ENCODE data around the gene COL15A1.
A peak's percentile ranks its signal among the peaks of the same experiment; 100 is the strongest.

COL15A1 gene

DNA sequence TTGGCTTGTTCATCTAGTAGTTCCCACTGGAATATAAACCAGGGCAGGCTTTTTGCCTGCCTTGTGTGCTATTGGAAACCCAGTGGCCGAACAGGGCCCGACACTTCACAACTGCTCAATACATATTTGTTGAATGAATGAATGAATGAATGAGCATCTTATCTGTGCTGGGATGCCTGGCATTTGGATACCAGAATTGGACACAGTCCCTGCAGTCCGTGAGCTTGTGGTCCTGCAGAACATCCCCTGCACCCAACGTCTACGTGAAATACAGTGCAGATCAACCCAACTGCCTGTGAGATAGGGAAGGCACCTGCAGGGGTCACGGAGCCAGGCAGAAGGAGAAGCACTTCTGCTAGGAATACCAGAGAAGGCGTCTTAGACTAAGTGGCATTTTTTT is 30.0 kb upstream of the COL15A1 start:
- DNase-seq = no peak

DNA sequence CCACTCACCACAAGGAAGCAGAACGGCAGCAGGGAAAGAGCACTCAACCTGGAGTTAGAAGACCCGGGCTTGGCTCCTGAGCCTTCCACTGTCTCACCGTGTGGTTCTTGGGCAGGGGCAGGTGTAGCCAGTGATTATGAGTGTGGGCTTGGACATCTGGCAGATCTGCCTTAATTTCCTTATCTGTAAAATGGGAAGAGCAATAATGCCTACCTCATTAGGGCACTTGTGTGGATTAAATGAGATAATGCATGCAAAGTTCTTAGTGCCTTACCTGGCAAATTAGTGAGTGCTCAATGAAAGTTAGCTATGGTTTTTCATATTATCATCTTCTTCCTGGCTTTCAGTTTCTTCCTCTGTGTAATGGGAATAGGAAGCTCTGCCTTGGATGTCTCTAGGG is 28.1 kb upstream of the COL15A1 start:
- no peak for DNase-seq

DNA sequence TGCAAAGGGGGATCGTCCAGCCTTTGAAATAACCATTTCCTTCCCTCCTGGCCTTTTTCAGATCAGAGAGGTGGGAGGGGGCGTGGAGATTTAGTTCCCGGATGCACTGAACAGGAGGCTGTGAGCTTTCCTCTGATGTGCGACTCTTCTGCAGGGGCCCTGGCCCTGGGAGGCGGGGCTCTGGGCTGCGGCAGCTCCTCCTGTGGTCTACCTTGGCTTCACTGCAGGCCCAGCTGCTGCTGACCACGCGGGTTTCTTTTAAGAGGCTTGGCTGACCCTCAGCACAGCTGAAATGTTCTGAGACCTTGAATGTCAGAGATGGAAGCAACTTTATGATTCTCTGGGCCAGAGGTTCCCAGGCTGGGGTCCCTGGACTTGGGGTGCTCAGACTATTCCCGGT is 27.0 kb upstream of the COL15A1 start:
- DNase-seq = peak; percentile 62

DNA sequence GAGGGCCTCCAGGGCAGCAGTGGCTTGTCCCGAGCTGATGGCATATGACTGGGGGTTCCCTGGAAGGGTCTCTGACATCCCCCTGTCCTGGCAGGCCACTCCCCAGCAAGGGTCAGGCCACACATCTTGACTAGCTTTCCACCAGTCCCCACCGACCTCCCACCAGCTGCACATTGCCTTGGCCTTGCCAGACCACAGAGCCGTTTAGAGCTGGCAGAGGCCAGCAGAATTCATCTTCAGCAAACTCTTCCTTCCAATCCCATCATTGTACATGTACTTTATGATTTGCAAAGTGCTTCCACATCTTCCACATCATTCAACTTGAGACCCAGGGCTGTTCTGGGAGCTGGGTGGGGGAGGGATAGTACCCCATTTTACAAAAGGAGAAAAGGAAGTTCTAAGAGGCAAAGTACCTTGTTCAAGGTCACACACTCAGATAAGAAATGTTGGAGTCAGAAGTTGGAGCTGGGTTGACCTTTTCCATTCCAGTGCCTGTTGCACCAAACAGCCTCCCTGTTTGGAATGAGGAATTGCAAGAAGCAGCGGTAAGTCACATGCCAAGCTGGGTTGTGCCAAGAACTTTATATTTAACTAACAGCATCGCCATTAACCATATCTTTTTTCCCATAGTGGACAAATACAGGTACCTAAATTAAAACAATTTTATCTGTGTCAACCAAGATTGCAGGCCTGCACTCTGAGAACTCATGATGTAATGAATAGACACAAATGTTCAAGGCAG is 25.8 kb upstream of the COL15A1 start:
- DNase-seq = no peak

DNA sequence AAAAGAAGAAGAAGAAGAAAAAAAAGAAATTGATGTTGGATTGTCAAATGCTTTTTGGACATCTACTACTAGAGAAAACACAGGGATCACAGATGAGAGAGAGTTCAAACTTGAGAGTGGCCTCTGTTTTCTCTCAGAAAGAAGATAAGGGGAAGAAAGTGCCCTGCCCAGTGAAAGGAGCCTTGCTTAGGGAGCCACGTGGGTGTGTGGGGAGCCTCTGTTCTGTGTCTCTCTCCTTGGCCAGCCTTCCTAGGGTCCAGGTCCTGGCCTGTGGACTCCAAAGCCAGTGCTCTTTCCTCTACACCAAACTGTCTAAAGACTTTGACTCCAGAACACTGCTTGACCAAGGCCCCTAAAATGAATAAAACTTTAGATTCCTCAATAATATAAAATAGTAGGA is 22.0 kb upstream of the COL15A1 start:
- no peak for DNase-seq

DNA sequence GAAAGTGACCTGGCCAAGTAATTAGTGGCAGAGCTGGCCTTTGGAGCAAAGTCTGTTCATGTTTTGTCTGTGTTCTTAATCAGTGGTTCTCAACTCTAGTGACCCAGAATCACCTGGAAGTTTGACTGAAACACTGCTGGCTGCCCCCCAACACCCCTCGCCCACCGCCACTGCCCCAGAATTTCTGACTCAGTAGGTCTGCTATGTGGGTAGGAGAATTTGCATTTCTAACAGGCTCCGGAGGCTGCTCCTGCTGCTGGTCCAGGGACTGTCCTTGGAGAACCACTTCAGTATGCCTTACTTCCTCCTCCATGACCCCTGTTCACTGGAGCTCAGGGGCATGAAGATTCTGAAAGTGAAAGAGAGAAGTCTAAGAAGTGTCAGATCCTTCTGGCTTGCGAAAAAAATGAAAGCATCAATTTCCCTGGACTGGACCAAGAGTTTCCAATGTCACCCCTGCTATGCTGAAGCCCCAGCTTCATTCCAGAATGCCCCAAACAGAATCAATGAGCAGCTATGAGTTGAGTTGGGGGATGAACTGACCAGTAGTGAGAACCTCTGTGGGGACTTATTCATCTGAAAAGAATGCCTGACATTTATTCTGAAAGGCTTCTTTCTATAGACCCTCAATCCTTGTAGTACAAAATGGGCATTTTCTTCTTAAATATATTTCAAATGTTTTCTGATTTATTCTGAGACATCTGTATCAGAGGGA is 20.8 kb upstream of the COL15A1 start:
- no peak for DNase-seq

DNA sequence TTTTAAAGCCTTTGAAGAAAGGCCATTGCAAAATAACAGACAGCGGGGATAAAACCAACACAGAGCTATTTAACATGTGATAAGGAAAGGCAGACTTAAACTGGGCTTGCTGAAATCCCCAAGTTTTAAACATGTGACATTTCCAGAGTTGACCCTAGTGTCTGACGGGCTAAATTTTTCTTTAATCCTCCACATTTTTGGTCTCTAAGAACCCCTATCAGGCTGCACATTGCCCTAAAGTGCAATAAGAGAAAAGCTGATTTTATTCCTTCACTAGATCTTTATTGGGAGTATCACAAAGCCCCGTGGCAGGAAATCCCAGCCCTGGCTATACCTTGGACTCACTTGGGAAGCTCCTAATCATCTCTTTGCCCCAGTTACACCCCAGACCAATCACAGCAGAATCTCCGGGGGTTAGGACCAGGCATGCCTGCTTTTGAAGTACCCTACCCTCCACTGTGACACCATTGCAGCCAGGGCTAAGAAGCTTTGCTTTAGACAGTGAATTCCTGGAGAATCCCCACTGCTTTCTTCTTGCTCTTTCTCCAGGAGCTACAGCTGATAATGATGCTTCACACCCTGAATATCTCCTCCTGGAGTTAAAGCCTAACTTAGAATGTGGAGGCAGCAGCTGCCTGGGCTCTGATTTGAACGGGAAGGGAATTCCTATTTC is 20.1 kb upstream of the COL15A1 start:
- DNase-seq = no peak

DNA sequence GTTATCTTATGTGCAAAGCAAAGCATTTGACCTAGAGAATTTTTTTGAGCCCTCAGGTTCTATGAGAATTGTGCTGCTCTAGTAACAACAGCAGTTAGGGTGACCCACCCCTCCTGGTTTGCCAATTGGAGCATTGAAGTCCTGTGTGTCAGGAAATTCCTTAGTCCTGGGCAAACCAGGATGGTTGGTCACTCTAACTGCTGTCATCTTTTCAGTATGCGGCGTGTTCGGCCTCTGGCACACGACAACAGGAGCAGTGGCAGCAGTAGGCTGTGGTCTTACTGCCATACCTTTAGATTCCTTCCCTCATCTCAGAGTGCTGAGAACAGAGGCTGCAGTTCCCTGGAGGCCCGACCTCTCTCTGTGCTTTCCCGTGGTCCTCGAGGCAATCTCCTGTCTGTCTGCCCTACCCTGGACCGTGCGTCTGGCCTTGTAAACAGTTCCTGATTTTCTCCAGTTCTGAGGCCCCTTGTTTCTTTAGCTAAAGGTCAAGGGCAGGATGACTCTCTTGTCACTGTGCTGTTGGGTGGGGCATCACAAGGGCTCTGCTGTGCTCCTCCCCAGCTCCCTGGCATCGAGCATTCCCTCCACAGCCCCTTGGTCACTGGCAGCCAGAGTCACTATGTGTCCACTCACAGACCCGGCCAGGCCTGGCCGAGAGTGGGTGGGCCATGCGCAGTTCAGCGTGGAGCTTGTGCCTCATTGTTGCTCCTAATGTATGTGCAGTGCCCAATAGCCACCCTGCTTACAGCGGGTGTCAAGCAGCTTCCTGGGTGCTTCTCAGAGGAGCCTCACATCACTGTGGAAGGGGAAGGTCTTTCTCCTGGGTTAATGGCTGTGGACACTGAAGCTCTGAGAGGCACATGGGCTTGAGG is 18.5 kb upstream of the COL15A1 start:
- DNase-seq = no peak

DNA sequence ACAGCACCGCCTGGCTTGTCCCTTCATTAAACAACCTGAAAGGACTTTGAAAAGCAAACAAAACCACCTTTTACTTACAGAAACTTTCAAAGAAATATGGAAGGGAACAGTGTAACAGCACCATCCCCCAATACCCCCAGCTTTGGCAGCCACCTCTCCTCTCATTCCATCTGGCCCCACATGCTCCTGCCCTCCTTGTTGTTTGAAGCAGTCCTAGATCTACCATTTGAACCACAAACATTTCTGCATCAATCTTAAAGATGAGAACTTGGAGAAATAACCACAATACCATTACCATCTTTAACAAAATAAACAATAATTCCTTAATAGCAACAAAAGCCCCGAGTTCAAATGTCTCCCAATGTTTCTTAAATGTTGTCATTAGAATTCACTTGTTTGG is 17.8 kb upstream of the COL15A1 start:
- DNase-seq = no peak

DNA sequence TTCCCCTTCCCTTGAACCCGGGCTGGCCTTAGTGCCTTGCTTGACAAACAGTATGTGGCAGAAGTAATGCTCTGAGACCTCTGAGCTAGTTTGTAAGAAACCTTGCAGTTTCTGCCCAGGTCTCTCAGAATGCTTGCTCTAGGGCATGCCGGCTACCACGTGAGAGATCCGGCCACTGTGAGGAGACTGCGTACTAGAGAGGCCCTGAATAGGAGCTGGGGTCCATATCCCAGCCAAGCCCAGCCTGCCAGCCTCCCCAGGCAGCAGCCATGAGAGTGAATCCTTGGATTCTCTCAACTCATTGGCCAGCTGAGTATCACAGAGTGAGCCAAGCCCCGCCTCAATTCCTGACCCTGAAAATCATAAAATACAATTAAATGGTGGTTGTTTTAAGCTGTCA is 16.0 kb upstream of the COL15A1 start:
- no peak for DNase-seq

DNA sequence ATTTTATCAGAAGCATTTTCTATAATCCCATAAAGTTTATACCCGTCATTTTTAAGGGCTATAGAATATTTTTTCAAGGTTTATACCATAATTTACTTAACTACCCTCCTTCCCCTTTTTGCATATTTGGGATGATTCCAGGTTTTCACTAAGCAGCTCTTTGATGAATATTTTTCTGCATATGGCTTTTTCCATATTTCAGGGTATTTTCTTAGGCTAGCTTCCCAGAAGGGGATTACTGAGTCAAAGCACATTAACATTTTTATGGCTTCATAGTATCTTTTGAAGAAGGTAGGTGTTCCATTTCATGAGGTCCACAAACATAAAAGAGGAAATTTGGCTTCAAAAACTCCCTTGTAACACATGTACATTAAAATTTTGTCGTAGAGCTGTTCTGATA is 14.6 kb upstream of the COL15A1 start:
- DNase-seq = no peak

DNA sequence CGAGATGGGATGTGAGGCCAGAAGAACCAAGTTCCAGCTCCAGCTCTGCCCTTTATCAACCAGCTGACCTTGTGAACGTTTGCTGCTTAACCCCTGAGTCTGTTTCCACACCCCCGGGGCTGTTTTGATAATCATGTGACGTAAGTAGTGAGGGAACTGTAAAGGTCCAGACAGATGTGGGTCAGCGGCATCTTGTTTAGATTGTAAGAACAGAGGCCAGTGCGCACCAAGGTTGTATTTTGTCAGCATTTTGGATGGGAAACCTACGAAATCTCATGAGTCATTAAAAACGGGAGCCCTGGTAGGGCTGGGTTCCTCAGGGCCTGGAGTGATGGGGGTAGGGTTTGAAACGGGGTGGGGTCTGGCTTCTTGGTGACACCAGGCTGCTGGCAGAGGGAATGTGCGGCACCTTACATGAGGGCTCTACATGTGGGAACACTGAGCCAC is 13.8 kb upstream of the COL15A1 start:
- no peak for DNase-seq

DNA sequence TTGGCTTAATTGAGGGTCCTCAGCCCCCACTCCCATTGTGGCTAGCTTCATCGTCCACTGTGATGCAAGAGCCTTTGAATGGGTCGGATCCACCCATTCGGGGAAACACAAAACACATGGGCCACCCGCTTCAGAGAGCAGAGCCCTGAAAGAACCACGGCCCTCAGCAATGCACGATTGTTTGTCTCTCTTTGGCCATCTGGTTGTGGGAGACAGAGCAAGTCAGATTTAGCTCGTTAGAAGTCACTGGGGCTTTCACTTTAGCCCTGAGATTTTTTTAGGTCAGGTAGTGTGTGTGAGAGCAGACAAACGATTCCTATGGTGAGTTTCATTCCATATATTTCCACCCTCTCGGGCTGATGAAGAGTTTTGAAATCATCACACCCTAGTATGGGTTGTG is 12.9 kb upstream of the COL15A1 start:
- DNase-seq = no peak

DNA sequence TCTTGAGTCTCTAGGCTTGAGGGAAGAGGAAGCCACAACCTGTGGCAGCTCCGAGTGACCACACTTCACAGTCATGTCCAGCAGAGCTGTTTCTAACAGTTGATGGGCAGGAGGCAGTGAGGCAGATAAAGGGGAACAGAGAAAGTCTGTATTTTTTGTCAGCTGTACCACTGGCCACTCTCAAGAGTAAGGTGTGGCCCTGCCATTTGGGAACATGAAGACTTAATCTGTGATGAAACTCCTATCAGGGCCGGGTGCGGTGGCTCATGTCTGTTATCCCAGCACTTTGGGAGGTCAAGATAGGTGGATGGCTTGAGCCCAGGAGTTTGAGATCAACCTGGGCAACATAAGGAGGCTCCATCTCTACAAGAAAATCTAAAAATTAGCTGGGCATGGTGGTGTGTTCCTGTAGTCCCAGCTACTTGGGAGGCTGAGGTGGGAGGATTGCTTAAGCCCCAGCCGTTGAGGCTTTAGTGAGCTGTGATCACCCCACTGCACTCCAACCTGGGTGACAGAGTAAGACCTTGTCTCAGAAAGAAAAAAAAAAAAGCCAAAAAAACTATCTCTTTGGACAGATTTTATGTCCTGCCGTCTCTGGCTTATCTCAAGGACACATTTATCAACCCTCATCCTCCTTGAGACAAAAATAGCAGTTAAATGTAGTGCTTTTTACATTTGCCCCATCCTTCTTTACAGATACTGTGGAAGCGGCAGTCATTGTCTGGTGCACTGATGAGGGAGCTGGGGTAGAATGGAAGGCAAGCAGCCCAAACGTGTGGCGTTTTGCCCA is 11.9 kb upstream of the COL15A1 start:
- no peak for DNase-seq

DNA sequence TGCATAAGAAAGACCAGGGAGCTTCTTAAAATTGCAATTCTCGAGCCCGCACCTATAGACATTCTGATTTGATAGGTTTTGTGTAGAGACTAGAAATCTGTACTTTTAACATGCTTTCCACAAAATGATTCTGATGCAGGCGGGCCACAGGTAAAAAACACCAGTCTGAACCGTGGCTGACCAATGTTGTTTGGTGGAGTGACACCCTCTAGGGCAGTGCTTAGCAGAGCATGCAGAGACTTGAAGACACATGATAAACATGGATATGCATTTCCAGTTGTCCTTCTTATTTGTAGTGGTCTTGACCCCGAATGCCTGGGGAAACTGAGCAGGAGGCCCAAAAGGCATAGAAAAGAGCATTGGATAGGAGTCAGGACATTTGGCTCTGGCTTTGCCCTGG is 10.5 kb upstream of the COL15A1 start:
- no peak for DNase-seq

DNA sequence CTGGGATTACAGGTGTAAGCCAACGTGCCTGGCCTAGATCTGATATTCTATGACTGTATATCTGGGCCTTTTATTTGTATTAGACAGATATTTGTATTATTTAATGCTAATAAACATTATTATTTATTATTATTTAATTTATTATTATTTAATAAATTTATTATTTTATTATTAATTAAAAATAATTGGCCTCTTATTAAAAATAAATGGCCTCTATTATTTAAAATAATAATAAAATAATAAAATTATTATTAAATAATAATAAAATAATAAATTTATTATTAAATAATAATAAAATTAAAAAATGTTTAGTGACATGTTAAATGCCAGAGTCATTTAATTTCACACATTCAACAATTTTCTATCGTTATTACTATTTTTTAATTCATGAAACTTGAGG is 9.8 kb upstream of the COL15A1 start:
- no peak for DNase-seq

DNA sequence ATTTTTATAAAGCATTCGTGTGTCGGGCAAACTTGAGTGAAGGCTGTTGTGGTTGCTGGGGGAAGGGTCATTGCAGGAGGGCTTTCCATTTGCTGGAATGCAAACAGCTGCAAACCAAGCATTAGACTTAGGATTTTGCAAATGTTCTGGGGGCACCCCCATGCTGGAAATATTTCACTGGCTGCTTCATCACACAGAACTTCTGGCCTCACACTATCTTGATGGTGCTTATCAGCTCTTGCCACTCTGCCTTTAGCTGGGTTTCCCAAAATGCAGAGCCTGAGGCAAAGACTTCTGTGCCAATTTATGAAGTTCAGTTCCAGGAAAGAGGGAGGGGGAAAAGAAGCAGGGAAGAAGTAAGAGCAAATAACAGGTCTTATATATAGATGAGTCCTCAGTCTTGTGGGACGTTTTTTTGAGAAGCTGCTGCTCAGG is 8.6 kb upstream of the COL15A1 start:
- DNase-seq = no peak

DNA sequence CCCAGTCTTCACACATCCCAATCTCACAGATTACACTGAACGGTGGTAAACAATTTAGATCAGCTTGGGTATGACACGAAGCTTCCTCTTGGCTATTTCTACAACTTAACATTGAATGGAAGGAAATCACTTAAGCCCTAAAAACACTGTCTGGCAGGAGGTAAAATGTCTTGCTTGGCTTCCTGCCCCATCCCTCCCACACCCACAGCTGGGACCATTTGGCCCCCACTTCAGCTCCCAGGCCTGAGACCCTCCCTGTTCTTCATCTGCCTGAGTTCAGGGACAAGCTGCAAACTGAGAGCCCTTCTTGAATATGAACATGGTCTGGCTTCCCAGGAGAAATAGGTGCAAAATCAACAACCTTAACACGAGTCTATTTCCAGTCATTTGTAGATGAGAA is 3.4 kb upstream of the COL15A1 start:
- no peak for DNase-seq

DNA sequence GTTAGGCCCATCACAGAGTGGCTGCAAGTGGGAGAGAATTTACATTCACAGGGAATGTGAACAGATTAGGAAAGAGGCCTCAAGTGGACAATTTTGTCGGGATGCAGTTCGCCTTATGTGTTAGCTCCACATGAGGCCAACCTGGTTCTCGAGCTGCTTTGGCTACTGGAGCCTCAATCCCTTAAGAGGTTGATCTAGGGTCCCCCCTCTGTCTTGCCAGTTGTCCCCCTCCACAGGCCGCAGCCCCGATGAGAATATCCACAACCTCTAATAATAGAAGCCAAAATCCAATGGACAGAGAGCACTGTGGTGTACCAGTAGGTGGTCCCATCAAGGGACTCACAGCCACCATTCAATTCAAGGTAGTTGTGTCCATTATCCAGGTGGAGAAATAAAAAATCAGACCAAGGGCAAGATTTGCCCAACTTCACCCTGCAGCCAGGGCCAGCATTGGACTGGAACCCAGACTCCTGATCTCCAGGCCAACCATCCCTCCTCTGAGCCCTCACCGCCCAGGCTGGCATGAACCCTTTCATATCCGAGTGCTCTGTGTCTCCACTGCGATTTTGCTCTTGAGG is 1.7 kb upstream of the COL15A1 start:
- DNase-seq = no peak

DNA sequence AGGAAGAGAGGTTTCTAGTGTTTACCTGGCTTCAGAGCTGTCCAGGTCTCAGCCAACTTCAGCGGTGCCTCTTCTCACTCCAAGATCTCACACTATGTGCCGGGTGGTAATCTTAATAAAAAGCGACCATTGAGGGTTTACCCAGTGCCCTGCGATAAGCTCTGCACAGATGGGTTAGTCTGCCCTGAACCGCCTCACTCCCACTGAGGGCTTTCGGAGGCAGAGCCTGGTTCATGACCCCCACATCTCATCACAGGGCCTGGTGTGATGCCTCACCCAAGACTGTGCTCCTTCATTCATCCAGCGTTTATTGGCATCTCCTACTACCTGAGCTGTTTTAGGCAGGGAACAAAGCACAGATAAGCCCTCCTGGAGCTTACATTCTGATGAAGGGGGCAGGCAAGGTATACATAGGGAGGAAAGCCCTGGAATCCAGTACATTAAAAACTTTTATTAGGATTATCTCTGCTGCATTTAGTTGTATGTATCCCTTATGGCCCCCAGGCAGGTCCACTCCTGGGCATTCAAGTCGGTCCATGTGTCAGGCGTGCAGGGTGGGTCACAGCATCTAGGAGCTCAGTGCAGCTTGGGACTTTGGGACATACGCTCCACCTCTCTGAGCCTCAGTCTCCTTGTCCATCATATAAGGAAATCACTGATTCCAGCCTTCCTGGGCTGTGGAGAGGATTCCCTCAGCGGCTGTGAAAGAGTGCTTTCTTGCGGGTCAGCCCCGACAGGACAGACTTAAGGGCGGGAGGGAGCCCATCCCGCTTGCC is 613 bp upstream of the COL15A1 start:
- DNase-seq = no peak

Measured in right kidney (tissue), 1 donor.